Measurements from ENCODE around the gene SMAD9. TPM values are rescaled to one million over a fixed set of nuclear protein-coding genes. Genes with fewer than 3 reads are reported as not detected.

The SMAD9 gene
- total RNA-seq, 2 donors from 2014 or later: 9.0 to 13.3 TPM

GRCh38 chr13:36801035-36801434 lies 119.0 kb downstream of the SMAD9 start:
- H3K9me3 Mint-ChIP-seq: no peaks in the 10 kb centered on the region
- no peaks in the 10 kb centered on the region for H3K27me3 Mint-ChIP-seq (ENCODE audit: insufficient read depth)
- H3K4me3 Mint-ChIP-seq: no peak overlapping the region
- no peak overlapping the region for H3K9ac ChIP-seq (ENCODE audit: extremely low read depth, low read length, poor library complexity, severe bottlenecking)
- no peaks in the 10 kb centered on the region for H3K4me1 ChIP-seq (ENCODE audit: control insufficient read depth, insufficient read depth, low read length)
- H3K4me1 Mint-ChIP-seq: peaks cover 2% of the 10 kb centered on the region
- WGBS, 2 experiments (ENCODE audit: insufficient coverage in 1 of 2, insufficient read length in 1 of 2): 46 to 100% methylated on average over 1 to 2 of the region's 3 CpGs
- no peak overlapping the region for H3K27ac ChIP-seq (ENCODE audit: low read depth, low read length)
- H3K27me3 ChIP-seq (ENCODE audit: control insufficient read depth, insufficient read depth, low read length, poor library complexity, severe bottlenecking): no peaks in the 10 kb centered on the region
- no peak for TF ChIP-seq CTCF (conservative IDR thresholded peaks at IDR 0.05)
- H3K27ac Mint-ChIP-seq: no peak overlapping the region
- no peak for DNase-seq
- H3K9me3 ChIP-seq (ENCODE audit: control insufficient read depth, low read length): no peaks in the 10 kb centered on the region
- no peaks in the 10 kb centered on the region for H3K36me3 ChIP-seq (ENCODE audit: control insufficient read depth, insufficient read depth, low read length)
- H3K4me3 ChIP-seq (ENCODE audit: low read length): no peak overlapping the region
- H3K36me3 Mint-ChIP-seq (ENCODE audit: low read depth): no peaks in the 10 kb centered on the region

- no peak for DNase-seq
- Histone ChIP-seq H3K4me3 (ENCODE audit: low read length) (no peak overlapping the region), H3K27me3 (ENCODE audit: control insufficient read depth, insufficient read depth, low read length, poor library complexity, severe bottlenecking) (no peaks in the 10 kb centered on the region), H3K36me3 (ENCODE audit: control insufficient read depth, insufficient read depth, low read length) (no peaks in the 10 kb centered on the region), H3K27ac (ENCODE audit: low read depth, low read length) (no peak overlapping the region), H3K9me3 (ENCODE audit: control insufficient read depth, low read length) (no peaks in the 10 kb centered on the region), H3K9ac (ENCODE audit: extremely low read depth, low read length, poor library complexity, severe bottlenecking) (no peak overlapping the region), H3K4me1 (ENCODE audit: control insufficient read depth, insufficient read depth, low read length) (no peaks in the 10 kb centered on the region)
- Mint-ChIP-seq H3K4me3 (no peak overlapping the region), H3K4me1 (peaks cover 8% of the 10 kb centered on the region), H3K27ac (peak overlapping the region; percentile 28), H3K9me3 (no peaks in the 10 kb centered on the region), H3K27me3 (ENCODE audit: insufficient read depth) (no peaks in the 10 kb centered on the region), H3K36me3 (ENCODE audit: low read depth) (no peaks in the 10 kb centered on the region)
- WGBS, 2 experiments (ENCODE audit: insufficient coverage in 1 of 2, insufficient read length in 1 of 2): 88 to 95% methylated on average over 1 to 3 of the region's 3 CpGs
- no peak for TF ChIP-seq CTCF (conservative IDR thresholded peaks at IDR 0.05)
Measured at GRCh38 chr13:36796052-36796451, 124.0 kb downstream of the SMAD9 start.

GRCh38 chr13:36795463-36795862 lies 124.6 kb downstream of the SMAD9 start:
- TF ChIP-seq CTCF (conservative IDR thresholded peaks at IDR 0.05): no peak
- DNase-seq: peak; percentile 89
- Histone ChIP-seq H3K4me1 (ENCODE audit: control insufficient read depth, insufficient read depth, low read length) (no peaks in the 10 kb centered on the region), H3K27ac (ENCODE audit: low read depth, low read length) (no peak overlapping the region), H3K9ac (ENCODE audit: extremely low read depth, low read length, poor library complexity, severe bottlenecking) (no peak overlapping the region), H3K9me3 (ENCODE audit: control insufficient read depth, low read length) (no peaks in the 10 kb centered on the region), H3K27me3 (ENCODE audit: control insufficient read depth, insufficient read depth, low read length, poor library complexity, severe bottlenecking) (no peaks in the 10 kb centered on the region), H3K36me3 (ENCODE audit: control insufficient read depth, insufficient read depth, low read length) (no peaks in the 10 kb centered on the region), H3K4me3 (ENCODE audit: low read length) (no peak overlapping the region)
- no peaks in the 10 kb centered on the region for H3K9me3 Mint-ChIP-seq
- peak overlapping the region; percentile 64 for H3K27ac Mint-ChIP-seq
- H3K27me3 Mint-ChIP-seq (ENCODE audit: insufficient read depth): no peaks in the 10 kb centered on the region
- peaks cover 8% of the 10 kb centered on the region for H3K4me1 Mint-ChIP-seq
- no peak overlapping the region for H3K4me3 Mint-ChIP-seq
- H3K36me3 Mint-ChIP-seq (ENCODE audit: low read depth): no peaks in the 10 kb centered on the region
- WGBS, 2 experiments (ENCODE audit: insufficient coverage in 1 of 2, insufficient read length in 1 of 2): 80 to 100% methylated on average over 2 to 6 of the region's 6 CpGs

Other genes starting within 250 kb of the SMAD9 start
- gene SERTM1, start 246.2 kb downstream of the SMAD9 start, total RNA-seq: under 1 TPM in 1 of 2 donors, not detected in 1; 0.13 TPM
- gene RFXAP, start 101.0 kb downstream of the SMAD9 start, total RNA-seq: 1 to 10 TPM; 8.9 to 9.7 TPM
- gene ALG5, start 79.1 kb upstream of the SMAD9 start, total RNA-seq: 10 to 100 TPM; 21.8 to 21.9 TPM
- 10 to 100 TPM; 68.6 to 83.5 TPM for gene EXOSC8, start 80.5 kb upstream of the SMAD9 start, total RNA-seq
- 100 to 1,000 TPM in 1 of 2 donors, 10 to 100 TPM in 1; 84.8 to 102 TPM for gene SUPT20H, start 139.4 kb upstream of the SMAD9 start, total RNA-seq
- not detected for gene CSNK1A1L, start 185.4 kb upstream of the SMAD9 start, total RNA-seq